GM12892 (cell line): ENCODE results near the gene SPATA20.

Experiments
- POLR2A ChIP-seq: IDR thresholded peaks from 2 replicates; pipeline ENCODE4 v1.6.1; 2011; ENCODE audit warnings: low read depth, low read length, control low read depth
- POLR2AphosphoS5 ChIP-seq: IDR thresholded peaks from 2 replicates; pipeline ENCODE4 v1.6.1; 2011; ENCODE audit warnings: low read depth, low read length, control low read depth
- TAF1 ChIP-seq: IDR thresholded peaks from 2 replicates; pipeline ENCODE4 v1.6.1; 2011; ENCODE audit warnings: low read depth, mild to moderate bottlenecking, control low read depth, low read length, borderline replicate concordance

DNA sequence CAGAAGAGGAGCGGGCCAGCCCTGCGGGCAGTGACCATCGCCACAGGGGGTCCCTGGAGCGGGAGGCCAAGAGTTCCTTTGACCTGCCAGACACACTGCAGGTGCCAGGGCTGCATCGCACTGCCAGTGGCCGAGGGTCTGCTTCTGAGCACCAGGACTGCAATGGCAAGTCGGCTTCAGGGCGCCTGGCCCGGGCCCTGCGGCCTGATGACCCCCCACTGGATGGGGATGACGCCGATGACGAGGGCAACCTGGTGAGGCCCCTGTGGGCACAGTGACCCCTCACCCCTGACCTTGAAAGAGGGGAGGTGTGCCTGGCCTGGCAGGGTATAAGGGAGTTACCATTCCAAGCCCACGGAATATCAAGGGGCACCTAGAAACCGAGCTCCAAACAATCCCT, 52.6 kb downstream of the SPATA20 start:
- TF ChIP-seq POLR2A (no peak), POLR2AphosphoS5 (no peak), TAF1 (no peak)
